Kidney tubule cell (primary cell): Measurements from ENCODE around the gene CACNB2.

Experiments used
- DNase-seq: peaks from one replicate; pipeline ENCODE4 v3.0.0-alpha.2; 2018; ENCODE audit warnings: low spot score

The CACNB2 gene

DNA sequence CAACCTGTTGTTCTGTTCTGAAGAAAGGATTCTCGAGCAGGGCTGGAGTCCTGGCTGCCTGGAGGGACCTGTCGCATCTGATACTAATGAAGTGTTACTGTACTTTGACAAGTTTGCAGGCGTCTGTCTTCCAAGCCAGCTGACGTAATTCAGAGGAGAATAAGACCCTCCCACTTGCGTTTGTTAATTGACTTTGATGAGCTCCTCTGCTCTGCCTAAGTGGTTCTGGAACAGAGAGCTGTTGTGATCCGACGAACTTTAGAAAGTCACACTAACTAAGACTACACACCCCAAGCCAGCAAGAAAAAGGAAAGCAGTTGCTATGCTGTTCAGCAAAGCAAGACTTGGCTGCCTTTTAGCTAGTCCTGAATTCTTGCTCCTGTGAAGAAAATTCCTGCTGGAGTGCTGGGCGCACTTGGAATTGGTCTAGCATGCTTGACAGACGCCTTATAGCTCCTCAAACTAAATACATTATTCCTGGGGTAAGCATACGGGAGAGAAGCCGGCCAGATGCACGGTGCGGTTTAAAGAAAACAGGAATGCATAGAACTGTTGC lies 200.3 kb downstream of the CACNB2 start:
- peak; percentile 28 for DNase-seq

DNA sequence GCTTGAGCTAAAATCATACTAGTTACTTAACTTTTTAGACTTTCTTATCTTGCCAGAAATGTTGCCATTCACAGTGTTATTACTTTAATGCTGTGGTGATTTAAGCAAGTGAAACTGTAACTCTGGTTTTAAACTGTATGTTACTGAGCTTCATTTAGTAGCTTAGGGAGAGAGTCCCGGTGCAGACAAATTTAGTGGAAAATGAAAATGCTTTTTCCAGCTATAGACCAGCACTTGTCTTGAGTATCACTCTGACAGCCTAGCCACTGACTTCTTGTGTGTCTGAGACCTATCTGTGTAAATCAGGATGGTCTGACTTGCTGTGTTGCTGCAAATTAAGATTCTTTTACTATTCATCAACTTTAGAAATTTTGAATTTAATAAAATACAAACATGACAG lies 200.8 kb downstream of the CACNB2 start:
- no peak for DNase-seq

DNA sequence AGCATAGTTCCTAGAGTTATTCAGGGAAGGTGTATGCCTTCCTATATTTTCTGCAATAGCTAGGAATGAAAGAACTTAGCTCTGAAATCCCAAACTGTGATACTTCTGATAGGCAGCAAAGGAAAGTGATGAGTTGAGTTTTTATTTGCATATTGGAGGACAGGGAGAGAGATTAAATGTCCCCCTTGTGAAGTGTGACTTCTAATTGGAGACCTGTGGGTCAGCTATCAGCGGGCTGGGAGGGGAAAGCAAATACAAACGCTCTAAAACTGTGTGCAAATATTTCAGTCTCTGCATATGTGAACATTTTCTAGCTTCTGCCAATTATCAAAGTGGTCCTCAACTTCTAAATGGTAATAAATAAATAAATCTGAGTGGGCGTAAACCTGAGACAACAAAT lies 203.3 kb downstream of the CACNB2 start:
- DNase-seq: no peak

DNA sequence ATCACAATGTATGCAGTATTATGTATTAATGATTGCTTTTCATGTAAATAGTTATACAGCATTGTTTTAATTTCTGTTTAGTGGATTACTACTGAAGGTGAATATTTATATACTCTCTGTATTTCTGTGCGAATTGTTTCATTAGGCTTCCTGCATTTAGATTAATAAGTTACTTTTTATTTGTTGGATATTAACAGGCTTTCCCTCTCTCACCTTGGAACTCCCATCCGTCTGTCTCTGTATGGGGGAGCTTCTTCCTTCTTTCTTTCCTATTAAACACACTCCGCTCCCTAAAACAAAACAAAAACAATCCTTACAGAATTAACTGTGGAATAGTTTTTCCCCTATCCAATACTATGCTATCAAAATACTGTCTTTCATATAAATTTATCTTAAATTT lies 205.1 kb downstream of the CACNB2 start:
- peak; percentile 43 for DNase-seq

DNA sequence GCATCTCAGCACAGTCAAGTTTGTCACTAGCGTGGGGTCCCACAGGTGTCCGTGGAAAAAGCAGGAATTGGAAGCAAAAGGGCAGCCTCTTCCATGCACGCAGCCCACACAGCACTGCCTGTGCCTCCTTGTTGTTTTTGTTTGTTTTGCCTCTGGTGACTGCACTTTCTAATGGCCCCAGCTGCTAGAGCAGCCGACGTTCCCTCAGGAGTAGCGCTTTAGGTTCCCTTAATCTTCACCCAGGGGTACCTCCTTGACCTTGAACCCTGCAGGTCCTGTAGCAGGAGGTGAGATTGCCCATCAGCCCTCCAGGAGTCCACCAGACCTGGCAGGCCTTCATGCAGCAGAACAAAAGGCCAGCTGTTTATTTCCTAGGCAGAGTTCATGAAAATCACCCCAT lies 210.1 kb downstream of the CACNB2 start:
- DNase-seq: no peak

DNA sequence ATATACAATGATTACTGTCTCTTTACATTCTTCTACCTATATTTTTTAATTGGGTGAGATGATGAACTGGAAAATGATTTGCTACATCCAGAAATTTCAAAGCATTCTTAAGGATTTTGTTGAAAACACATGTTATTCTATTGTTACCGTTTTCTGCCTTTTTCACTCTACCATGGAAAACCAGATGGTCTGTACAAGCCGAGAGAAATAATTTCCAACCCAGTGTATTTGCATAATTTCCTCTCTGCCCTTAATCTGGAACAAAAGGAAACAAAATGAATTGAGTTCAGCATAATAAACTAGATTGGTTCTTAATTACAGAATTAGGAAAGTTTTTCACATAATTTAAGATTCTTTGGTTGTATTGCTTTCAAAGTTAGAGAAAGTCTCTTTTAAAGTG lies 211.2 kb downstream of the CACNB2 start:
- DNase-seq: no peak

DNA sequence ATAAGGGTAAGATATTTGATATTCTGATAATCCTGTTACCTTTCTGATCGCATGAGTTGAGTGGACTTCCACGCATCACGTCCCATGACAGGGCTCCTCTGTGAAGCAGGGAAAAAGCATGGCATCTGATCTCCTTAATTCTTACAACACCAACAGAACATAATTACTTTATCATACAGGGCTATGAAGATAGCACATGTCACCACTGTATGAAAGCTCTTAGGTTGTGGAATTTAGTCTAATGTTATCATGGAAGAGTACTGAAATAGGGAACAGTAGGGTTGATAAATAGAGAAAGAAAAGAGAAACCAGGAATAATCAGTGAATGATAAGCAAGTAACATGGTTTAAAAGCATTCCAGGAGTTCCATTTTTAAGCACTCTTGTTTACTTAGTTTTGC lies 212.0 kb downstream of the CACNB2 start:
- DNase-seq: no peak

DNA sequence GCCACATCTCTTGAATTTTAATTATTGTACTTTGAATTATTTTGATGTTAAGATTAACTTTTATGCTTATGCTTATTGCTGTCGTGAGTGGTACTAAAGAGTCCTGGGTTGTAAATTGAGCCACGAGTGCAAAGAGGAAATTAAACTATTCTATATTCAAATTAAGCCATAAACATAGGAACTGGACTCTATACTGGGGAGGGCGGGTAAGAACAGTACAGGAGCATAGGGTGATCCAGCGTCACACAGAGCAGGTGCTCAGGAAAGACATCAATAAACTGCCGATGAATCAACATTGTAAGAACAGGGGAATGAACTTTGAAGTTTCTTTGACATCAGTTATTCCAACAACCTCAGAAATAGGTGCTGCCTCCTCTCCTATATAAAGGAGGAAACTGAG lies 219.6 kb downstream of the CACNB2 start:
- DNase-seq: no peak

DNA sequence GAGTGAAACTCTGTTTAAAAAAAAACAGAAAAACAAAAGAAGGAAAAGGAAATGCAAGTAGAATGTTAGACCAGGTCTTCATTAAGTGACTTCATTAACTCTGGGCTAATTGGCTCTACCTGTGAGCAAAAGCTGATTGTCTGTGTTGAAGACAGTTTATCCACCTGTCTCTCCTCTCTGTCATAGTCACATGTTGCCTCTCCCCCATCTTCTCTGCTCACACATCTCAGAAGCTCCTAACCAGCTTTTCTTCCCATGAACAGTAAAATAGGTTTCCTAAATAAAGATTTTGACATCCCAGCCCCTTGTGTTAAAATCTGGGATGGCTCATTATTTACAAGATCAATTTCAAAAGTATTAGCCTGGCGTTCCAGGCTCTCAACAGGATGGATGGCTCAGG lies 222.7 kb downstream of the CACNB2 start:
- DNase-seq: no peak

DNA sequence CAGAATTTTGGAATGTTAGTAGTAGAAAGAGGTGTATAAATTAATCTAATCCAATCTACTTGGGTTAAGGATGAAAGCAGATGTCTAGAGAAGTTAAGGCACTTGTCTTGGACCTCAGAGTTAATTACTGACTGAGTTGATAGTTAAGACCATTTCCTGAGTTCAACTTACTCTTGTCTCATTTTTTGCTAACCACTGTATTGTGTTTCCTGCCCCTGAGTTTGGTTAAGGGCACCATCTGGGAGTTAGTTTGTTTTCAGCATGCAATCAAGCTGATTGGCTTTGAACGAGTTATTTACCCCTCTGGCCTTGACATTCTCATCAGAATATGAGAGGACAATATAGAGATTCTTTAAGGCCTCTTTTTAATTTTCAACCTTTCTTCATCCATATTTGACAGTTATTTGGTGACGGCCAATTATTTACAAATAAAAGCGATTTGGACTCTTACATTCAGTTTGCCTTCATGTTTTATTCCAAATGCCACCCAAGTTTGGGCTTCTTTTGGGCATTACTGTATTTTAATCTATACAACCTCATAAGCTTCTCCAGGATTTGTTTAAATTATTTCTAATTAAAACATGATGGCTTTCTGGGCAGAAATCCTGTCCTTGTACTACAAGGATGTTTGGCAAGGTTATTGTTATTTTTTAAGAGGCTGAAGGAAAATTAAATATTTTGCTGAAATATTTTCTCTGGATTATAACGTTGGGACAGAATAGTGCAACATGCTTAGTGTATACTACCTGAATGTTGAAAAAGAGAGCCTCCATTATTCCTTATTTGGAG lies 225.0 kb downstream of the CACNB2 start:
- DNase-seq: no peak

DNA sequence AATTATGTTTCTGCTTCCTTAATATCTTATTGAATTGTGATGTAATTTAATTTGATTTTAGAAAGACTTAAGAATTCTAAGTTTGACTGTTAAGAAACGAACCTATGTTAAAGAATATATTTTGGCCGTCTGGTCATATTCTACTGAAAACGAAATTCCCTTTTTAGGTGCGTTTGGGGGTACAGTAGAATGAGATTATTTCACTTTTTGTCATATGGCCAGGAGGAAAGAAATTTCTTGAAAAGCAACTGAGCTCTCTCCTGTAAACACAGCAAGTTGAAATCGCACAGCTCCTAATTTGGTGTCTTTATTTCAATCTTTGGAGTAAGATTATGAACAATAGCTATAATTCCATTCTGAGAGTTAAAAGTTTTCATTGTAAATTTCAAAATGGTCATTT lies 227.6 kb downstream of the CACNB2 start:
- no peak for DNase-seq

DNA sequence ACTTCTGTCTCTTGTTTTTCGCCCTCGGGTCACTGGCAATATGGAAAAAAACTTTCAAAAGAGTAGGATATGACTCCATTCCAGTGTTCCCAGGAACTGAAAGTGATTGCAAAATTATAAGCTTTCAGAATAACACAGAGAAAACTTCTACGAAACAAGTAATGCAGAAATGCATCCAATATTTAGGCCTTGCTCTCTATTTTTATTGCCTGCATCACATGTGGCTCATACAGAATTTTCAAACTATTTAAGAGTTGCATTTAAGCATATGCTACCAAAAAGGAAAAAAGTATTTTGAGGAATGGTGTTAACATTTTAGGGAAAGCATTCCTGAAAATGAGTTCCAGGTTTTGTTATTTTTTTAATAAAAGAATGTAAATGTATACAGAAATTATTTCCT lies 228.0 kb downstream of the CACNB2 start:
- DNase-seq: no peak

DNA sequence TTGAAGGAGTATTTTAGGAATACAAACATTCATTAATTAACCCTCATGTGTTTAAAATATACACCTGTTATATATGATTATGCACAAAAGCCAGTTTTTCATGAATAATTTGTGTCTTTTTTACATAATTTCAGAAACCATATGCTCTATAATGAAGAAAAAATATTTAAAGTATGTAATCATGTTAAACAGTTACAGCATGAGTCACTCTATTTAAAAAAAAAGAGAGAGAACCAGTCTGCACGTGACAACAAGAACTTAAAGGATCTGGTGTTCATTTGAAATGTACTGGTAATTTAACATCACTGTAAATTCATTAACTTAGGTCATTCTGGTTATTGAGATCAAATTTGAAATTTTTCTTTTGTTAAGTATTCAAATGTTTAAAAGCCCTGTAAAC lies 228.5 kb downstream of the CACNB2 start:
- DNase-seq: peak; percentile 7

DNA sequence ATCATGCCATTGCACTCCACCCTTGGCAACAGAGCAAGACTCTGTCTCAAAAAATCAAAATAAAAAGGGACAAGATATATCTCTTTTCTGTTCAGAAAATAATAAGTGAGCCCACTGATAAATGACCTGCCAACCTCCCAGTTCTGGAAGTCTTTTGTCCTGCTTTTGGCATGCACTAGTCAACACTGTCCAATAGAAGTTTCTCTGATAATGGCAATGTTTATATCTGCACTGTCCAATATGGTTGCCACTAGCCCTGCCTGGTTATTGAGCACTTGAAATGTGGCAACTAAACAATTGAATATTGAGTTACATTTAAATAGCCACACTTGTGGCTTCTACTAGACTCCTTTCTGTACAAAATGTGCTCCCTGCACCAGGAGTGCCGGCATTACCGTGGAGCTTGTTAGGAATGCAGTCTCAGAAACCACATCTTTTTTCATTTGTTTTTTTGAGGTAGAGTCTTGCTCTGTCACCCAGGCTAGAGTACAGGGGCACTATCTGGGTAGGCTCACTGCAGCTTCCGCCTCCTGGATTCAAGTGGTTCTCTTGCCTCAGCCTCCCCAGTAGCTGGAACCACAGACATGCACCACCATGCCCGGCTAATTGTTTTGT lies 229.7 kb downstream of the CACNB2 start:
- DNase-seq: no peak

DNA sequence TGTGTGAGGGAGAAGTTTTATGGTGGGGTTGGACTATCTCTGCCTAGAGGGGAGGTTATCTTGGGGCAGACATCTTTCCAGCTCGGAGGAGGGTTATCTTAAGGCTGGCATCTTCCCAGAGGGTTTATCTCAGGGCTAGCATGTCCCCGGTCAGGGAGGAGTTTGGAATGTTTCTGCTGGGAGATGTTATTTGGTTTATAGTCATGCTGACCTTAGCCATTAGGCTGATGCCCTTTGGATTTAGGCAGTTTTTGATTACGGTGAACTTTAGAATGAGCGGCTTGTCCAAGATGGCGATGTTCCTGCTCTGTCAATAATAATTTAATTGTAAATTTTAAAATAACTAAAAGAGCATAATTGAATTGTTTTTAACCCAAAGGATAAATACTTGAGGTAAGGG lies 236.4 kb downstream of the CACNB2 start:
- DNase-seq: no peak

DNA sequence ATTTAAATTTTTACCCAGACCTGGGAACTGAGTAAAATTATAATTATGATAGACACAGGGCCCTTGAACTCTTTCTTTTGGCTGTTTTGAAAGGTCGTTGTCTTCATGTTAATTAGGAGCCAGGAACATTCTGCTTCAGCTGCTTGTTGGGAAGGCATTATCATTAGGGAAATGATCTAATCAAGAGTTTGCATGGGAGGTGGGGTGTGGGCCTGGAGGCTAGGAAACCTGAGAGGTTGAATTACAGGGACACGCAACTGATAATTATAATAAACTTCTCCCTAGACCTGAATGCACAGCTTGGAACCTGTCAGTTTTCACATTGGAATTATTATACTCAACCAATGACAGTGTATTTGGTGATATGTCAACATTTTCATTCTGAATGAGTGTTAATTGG lies 237.7 kb downstream of the CACNB2 start:
- DNase-seq: no peak

DNA sequence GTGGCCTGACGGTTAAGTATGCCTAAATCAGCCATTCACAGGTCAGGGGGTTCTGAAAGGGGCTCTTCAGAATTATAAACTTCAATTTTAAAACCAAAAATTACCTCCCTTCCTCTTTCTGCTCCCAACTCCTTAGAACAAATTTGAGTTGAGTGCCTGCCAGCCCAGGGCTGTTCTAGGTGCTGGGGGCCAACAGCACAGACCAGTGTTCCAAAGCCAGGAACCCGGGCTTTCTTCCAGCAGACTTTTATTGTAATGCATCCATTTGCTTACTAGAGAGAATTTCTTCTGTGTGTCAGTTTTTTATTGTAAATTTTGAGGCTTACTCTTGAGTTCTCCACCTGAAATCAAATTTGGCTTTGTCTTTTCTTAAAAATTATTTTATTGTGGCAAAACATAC lies 238.5 kb downstream of the CACNB2 start:
- no peak for DNase-seq

DNA sequence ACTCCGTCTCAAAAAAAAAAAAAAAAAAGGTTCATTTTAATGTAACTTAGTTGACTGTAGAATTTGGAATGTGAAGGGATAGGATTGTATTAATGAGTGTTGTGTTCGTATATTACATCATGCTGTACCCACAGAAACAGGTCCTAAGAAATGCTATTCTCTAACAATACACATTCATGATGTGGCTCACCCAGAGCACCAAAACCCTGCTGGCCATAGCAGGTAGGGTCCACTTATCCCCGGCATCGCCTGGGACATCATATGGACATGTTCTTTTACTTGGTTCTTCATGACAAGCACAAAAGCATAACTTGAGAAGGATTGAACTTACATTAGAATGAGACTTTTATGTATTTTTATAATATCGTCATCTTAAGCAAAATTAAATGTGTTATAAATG lies 241.5 kb downstream of the CACNB2 start:
- DNase-seq: no peak

DNA sequence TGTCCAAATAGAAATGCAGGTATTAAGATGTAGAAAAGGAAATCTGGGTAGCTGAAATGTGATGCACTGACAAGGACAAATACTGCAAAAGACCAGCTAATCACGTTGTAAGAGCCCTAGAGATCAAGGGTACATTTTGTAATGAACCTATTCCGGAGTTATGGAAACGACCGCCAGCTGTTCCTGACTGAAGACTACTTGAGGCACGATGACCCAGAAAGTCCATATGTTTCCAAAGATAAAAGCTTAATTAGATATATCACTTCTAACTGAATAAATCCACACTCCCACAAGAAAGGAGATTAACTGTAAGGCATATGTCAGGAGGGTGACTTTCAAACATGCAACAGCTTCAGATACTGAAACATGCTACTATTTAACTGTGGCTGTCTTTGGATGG lies 257.7 kb downstream of the CACNB2 start:
- DNase-seq: no peak

DNA sequence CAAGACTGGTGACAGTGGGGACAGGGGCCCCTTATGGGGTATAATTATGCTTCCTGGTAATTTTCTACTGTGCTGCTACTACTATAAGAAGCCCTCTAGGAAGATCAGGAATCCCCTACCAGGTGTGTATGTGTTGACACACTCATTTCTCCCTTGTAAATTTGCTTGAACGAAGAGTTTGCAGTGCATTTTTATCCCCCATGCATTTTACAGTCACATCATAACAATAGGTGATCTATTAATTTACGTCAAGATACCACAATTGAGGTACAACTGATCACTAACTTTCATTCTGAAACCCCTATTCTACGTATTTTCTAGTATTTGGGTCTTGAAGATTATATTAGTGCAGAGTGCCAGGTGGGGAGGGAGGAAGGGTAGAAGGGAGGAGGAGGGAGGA lies 258.9 kb downstream of the CACNB2 start:
- no peak for DNase-seq

DNA sequence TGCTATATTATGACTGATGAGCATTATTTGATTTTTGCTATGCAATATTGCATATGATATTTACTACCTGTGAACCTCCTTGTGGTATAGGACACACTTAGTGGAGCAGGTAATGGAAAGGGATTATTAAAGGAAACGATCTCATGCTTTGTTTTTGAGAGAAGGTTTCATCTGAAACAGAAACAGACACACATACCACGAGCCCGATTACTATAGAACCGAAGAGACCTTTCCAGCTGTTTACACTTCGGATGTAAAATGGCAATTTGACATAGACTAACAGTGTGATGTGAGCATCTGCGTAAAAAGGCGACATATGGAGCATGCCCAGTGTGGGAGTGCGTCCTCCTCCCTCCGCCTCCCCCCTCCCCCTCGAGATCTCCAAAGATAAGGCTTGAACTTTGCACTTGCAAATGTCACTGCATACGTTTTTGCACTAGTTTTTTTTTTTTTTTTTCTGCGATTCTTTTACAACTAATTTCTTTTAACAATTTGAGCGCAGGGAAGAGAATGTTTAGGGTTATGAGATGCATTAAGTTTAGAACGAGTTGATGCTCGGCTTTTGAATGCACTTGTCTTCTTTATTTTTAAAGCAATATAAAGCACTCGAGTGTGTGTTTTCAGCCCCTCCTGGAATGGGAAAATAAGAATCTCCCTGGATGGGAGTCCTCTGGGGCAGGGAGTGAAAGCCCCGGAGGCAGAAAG lies 260.1 kb downstream of the CACNB2 start:
- no peak for DNase-seq

DNA sequence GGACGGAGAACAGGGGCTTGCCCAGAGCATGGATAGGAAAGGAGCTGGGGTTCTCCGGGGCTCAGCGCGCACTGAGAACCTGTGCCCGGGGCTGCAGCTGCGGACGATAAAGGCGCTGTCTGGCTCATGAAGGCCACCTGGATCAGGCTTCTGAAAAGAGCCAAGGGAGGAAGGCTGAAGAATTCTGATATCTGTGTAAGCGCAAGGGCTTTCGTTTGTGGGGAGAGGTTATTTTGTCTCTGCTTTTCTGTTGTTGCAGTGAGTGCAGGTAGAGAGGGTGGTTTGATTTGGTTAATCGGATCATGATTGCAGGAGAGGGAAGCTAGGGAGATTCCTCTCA lies 260.7 kb downstream of the CACNB2 start:
- DNase-seq: no peak
